Hindlimb muscle (tissue), 1 donor: ENCODE results near the gene CDKL5. TPM values are rescaled to one million over a fixed set of nuclear protein-coding genes. Genes with fewer than 3 reads are reported as not detected.
"Not testable (repeated sequence)": the region's sequence is repeated elsewhere in the genome, so short reads cannot be mapped to it uniquely, and the experiment has no call there.

ENCODE experiments used
- DNase-seq: peaks from one replicate; pipeline ENCODE4 v3.0.0-alpha.2; 2013
- polyA plus RNA-seq: library from polyadenylated mRNA; unstranded; fragments of 120-200 nt; gene quantifications from one replicate; pipeline ENCODE4 v1.2.1, GENCODE V29; 2013; ENCODE audit not compliant: insufficient read length

CDKL5 gene
- polyA plus RNA-seq: 5.6 TPM

GRCh38 chrX:18425199-18426003, at the start of gene CDKL5:
Gene CDKL5 (plus strand): TSS chrX:18425608. CDS start chrX:18507097, 81,489 bp downstream.
- peak; percentile 96 for DNase-seq

GRCh38 chrX:18377796-18378195, 47.6 kb upstream of the CDKL5 start:
- no peak for DNase-seq

GRCh38 chrX:18389966-18390365, 35.4 kb upstream of the CDKL5 start:
- no peak for DNase-seq

- DNase-seq: peak; percentile 52
These were observed 34.4 kb upstream of the CDKL5 start for GRCh38 chrX:18390941-18391538.

- no peak for DNase-seq
These were observed 30.9 kb upstream of the CDKL5 start for GRCh38 chrX:18394477-18394876.

- no peak for DNase-seq
These were observed 23.6 kb upstream of the CDKL5 start for GRCh38 chrX:18401848-18402213.

GRCh38 chrX:18406531-18407266, 18.7 kb upstream of the CDKL5 start:
- no peak for DNase-seq

- no peak for DNase-seq
These were observed 15.4 kb upstream of the CDKL5 start for GRCh38 chrX:18410038-18410437.

- no peak for DNase-seq
These were observed 10.0 kb upstream of the CDKL5 start for GRCh38 chrX:18415386-18415785.

GRCh38 chrX:18422325-18422724, 3.1 kb upstream of the CDKL5 start:
- DNase-seq: no peak

GRCh38 chrX:18422886-18423285, 2.5 kb upstream of the CDKL5 start:
- DNase-seq: no peak

- DNase-seq: peak; percentile 26
These were observed 768 bp upstream of the CDKL5 start for GRCh38 chrX:18424482-18425198.

GRCh38 chrX:18426004-18426320, 554 bp downstream of the CDKL5 start:
- no peak for DNase-seq

- no peak for DNase-seq
These were observed 2.6 kb downstream of the CDKL5 start for GRCh38 chrX:18428006-18428405.

- not testable (repeated sequence) for DNase-seq
These were observed 7.9 kb downstream of the CDKL5 start for GRCh38 chrX:18433288-18433687.

GRCh38 chrX:18434896-18435295, 9.5 kb downstream of the CDKL5 start:
- no peak for DNase-seq

GRCh38 chrX:18436017-18436416, 10.6 kb downstream of the CDKL5 start:
- no peak for DNase-seq

- DNase-seq: no peak
These were observed 15.4 kb downstream of the CDKL5 start for GRCh38 chrX:18440835-18441234.

GRCh38 chrX:18441780-18442367, 16.5 kb downstream of the CDKL5 start:
- DNase-seq: no peak

- DNase-seq: no peak
These were observed 23.0 kb downstream of the CDKL5 start for GRCh38 chrX:18448416-18448815.

GRCh38 chrX:18449236-18449635, 23.8 kb downstream of the CDKL5 start:
- DNase-seq: no peak

GRCh38 chrX:18455384-18455783, 30.0 kb downstream of the CDKL5 start:
- DNase-seq: no peak

- no peak for DNase-seq
These were observed 31.6 kb downstream of the CDKL5 start for GRCh38 chrX:18457000-18457399.
